ENCODE measurements around the gene CX3CR1.
"Not testable (repeated sequence)": the region's sequence is repeated elsewhere in the genome, so short reads cannot be mapped to it uniquely, and the experiment has no call there.

CX3CR1 gene

GRCh38 chr3:39264053-39264452, 15.8 kb downstream of the CX3CR1 start:
- DNase-seq (ENCODE audit: low spot score), result no peak

- no peak for DNase-seq (ENCODE audit: low spot score)
Measured at GRCh38 chr3:39263576-39263975, 16.3 kb downstream of the CX3CR1 start.

GRCh38 chr3:39262846-39263245, 17.0 kb downstream of the CX3CR1 start:
- no peak for DNase-seq (ENCODE audit: low spot score)

GRCh38 chr3:39261726-39262125, 18.1 kb downstream of the CX3CR1 start:
- DNase-seq (ENCODE audit: low spot score), result no peak

- peak; percentile 75 for DNase-seq (ENCODE audit: low spot score)
Measured at GRCh38 chr3:39260957-39261356, 18.9 kb downstream of the CX3CR1 start.

- no peak for DNase-seq (ENCODE audit: low spot score)
Measured at GRCh38 chr3:39260318-39260717, 19.5 kb downstream of the CX3CR1 start.

- DNase-seq (ENCODE audit: low spot score), result no peak
Measured at GRCh38 chr3:39255503-39256325, 24.1 kb downstream of the CX3CR1 start.

- DNase-seq (ENCODE audit: low spot score), result no peak
Measured at GRCh38 chr3:39254806-39255449, 24.9 kb downstream of the CX3CR1 start.

GRCh38 chr3:39251576-39251975, 28.3 kb downstream of the CX3CR1 start:
- DNase-seq (ENCODE audit: low spot score), result no peak

- no peak for DNase-seq (ENCODE audit: low spot score)
Measured at GRCh38 chr3:39250116-39250747, 29.6 kb downstream of the CX3CR1 start.

- no peak for DNase-seq (ENCODE audit: low spot score)
Measured at GRCh38 chr3:39249453-39250115, 30.3 kb downstream of the CX3CR1 start.

GRCh38 chr3:39241561-39241960, 38.3 kb downstream of the CX3CR1 start:
- DNase-seq (ENCODE audit: low spot score), result no peak

- no peak for DNase-seq (ENCODE audit: low spot score)
Measured at GRCh38 chr3:39237027-39237426, 42.8 kb downstream of the CX3CR1 start.

- no peak for DNase-seq (ENCODE audit: low spot score)
Measured at GRCh38 chr3:39234651-39235050, 45.2 kb downstream of the CX3CR1 start.

- no peak for DNase-seq (ENCODE audit: low spot score)
Measured at GRCh38 chr3:39232859-39233258, 47.0 kb downstream of the CX3CR1 start.

GRCh38 chr3:39230453-39230852, 49.4 kb downstream of the CX3CR1 start:
- DNase-seq (ENCODE audit: low spot score), result no peak

- DNase-seq (ENCODE audit: low spot score), result no peak
Measured at GRCh38 chr3:39228496-39228895, 51.3 kb downstream of the CX3CR1 start.

- not testable (repeated sequence) for DNase-seq (ENCODE audit: low spot score)
Measured at GRCh38 chr3:39227596-39227995, 52.2 kb downstream of the CX3CR1 start.

- DNase-seq (ENCODE audit: low spot score), result no peak
Measured at GRCh38 chr3:39226106-39226741, 53.6 kb downstream of the CX3CR1 start.

GRCh38 chr3:39224288-39224687, 55.5 kb downstream of the CX3CR1 start:
- no peak for DNase-seq (ENCODE audit: low spot score)

- DNase-seq (ENCODE audit: low spot score), result no peak
Measured at GRCh38 chr3:39222939-39223338, 56.9 kb downstream of the CX3CR1 start.

- DNase-seq (ENCODE audit: low spot score), result no peak
Measured at GRCh38 chr3:39222462-39222861, 57.4 kb downstream of the CX3CR1 start.
